GM21825 (cell line): Measurements from ENCODE around the gene CCL1.

Experiments
- ATAC-seq: cut with Tn5 transposase; IDR thresholded peaks from one replicate; pipeline ENCODE4 v1.9.1; 2021; ENCODE audit warnings: mild to moderate bottlenecking, moderate library complexity; ENCODE audit not compliant: unreplicated experiment

CCL1 gene, protein sequence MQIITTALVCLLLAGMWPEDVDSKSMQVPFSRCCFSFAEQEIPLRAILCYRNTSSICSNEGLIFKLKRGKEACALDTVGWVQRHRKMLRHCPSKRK

DNA sequence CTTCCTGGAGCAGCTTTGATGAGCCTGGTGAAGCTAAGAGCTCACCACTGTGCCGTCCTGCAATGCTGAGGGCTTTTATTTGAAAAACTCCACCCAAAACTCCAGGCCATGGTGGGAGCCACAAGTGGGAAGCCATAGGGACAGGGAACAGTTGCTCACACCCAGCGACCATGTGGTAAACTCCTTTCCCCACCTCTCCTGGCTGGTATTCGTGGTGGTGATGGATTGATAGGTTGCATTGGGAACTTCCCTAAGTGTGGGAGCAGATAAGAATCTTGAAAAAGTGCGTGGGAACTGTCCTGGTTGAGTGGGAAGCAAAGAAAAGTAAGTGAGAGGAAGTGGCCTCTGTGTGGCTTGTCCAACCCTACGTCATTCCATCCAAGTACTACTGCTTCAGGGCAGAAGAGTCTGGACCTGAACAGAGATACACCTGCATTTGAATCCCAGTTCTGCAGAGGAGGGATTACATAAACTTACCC lies at the start of gene CCL1:
CCL1 (minus strand) TSS at position 51 of the 479 bp plus-strand sequence. CDS start 72 bp downstream, outside the sequence.
- no peak for ATAC-seq

DNA sequence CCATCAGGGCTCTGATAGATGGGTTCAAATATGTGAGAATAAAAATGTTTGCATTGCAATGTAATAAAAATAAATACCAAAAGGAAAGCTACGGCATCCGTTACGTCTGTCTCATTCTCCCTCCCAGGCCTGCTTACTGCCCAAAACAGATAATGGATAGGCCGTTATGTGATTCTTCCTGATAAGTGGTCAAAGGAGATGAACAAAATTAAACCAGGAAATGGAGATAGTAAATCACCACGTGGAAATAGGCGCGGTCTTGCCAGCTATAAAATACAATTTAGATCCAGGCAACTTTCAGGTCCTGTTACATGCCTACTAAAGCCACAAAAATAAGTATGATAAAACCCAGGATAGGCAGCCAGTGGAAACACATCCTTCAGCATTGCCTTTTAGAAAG lies 49.5 kb upstream of the CCL1 start:
- no peak for ATAC-seq

DNA sequence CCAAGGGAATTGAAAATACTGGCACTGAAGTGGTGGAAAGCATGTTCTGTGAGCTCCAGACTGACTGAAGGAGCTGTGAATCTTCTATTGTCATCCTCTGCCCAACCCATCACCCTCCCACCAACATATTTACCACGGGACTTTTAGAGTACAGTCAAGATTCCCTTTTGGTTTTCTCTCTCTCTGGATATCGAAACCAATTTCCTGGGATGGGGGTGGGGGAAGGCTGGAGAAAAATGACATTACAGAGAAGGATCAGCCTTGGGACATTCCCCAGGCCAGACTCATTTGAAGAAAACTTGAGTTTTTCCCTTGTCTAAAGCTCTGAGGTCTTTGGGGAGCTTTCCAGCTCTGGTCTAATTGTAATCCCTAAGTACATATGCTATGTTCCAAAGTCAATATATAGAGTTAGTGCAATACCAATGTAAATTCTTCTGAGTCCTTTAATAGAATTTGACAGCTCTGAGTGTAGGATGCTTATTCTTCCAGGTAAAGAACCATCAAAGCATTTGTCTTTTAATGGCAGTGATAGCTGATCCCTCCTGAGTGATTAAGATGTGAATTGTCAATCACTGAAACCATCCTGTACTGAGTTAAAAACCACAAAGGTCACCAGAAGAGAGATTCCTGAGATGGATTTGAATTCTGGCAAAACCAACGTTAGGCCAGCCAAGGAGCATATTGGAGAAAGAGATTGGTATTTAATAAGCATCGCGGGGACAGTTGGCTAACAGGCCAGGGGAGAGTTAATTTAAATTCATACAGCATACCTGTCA lies 48.8 kb upstream of the CCL1 start:
- no peak for ATAC-seq

DNA sequence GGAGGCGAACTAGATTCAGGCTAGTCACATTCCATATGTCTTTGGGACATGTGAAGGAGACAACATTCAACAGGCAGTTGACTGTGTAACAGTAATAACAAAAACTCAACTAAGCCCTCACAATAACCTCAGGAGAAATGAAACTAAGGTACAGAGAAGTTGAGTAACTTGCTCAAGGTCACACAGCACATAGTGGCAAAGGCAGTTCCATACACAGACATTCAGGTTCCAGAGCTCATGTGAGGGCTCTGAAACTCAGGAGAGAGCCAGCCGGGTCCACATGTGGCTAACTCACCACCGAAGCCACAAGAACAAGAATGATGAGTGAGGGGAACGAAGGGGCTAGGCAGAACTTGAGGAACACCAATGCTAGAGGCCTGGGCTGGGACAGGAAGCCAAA lies 46.3 kb upstream of the CCL1 start:
- ATAC-seq: no peak

DNA sequence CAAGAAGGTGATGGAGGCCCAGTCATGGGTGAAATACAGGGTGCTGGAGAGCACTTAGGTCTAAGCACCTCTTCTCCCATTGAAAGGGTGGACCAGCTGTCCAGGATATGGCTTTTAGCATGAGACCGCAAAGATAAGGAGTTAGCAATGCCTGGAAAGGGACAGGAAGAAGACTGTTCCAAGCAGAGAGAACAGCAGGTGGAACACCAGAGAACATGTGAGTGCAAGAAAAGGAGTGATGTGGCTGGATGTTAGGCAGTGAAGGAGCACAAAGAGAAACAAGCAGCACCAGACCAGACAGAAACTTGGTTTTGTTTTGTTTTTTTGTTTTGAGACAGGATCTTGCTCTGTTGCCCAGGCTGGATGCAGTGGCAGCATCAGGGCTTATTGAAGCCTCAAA lies 45.4 kb upstream of the CCL1 start:
- ATAC-seq: no peak

DNA sequence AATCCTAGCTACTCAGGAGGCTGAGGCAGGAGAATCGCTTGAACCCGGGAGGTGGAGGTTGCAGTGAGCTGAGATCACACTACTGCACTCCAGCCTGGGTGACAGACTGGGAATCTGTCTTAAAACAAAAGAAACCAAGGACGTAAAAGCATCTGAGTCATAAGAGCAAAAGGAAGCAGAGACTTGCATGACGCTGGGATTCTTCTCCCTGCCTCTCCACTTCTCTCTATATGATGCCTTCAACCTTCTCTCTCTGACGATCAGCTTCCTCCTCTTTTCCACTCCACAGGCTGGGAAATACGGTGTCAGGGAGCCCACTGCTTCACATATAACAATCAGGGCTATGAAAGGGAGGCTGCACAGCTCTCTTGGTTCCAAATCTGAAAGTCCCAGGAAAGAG lies 43.2 kb upstream of the CCL1 start:
- ATAC-seq: no peak

DNA sequence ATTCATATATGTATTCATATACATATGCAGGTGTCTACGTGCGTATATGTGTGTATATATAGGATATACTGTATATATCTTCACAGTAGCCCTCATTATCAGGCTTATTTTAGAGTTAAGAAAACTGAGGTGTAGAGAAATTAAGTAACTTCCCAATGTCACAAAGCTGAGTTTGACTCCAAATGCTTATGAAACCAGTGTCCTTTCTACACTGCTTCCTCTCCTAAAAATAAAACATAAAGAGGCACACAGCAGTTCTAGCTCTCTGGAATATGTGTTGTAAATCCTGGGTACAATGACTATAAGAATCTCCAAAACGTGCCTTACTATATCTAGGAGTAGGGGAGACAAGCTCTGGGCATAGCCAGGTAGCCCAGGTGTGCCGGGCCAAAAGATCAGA lies 40.0 kb upstream of the CCL1 start:
- ATAC-seq: no peak

DNA sequence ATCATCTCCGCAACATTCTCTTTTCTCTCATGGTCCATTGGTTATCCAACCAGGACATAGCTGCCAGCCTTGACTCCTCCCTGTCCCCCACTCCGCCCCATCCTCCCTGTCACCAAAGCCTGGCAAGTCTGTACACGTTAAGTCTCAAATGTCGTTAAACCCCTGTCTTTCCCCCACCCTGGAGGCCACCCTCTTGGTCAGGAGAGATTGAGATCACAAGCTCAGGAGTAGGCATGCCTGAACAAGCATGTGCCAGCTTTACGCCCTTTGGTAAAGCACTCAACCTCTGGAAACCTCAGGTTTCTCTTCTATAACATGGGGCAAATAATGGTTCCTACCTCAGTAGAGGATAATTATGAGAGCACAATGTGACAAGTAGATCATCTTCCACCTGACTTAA lies 38.1 kb upstream of the CCL1 start:
- ATAC-seq: no peak

DNA sequence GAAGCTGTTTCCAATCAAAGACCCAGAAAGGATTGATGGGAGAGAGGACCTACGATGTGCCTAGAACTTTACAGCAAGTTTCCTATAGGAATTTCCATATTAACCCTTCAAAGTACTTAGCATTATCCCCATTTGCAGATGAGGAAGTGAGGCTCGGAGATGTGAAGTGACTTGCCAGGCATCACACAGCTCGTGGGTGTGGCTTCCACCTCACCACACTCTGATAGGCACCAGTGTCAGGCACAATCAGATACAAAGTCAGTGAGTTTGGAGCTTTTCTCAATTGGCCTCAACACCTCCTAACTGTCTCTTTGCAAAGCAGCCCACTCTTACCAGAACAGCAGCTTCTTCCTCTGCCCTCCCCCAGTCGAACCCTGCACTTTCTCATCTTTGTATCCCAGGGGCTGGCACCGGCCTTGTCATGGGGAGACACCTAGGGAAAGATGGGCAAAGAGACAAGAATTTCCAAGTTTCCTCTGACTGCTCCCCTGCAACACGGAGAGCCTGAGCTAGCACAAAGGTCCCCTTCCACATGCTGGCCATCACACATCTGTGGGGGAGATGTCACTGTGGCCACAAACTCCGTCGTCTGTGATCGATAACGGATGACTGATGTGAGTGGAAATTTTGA lies 37.4 kb upstream of the CCL1 start:
- ATAC-seq: no peak

DNA sequence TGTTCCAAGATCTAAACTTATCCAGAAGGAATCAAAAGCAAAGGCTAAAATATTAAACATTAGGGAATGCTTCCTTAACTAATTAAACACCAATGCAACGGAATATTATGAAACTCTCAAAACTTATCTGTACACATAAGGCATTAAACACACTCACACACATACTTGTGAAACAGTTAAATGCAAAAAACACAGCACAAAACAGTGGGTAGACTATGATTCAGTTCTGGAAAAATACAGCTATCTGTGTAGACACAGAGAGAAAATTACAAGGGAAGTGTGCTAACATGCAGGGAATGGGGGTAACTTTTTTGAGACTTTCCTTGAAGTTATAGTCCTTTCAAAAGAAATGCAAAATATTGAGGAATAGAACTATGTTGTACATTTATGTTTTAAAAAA lies 36.7 kb upstream of the CCL1 start:
- ATAC-seq: no peak

DNA sequence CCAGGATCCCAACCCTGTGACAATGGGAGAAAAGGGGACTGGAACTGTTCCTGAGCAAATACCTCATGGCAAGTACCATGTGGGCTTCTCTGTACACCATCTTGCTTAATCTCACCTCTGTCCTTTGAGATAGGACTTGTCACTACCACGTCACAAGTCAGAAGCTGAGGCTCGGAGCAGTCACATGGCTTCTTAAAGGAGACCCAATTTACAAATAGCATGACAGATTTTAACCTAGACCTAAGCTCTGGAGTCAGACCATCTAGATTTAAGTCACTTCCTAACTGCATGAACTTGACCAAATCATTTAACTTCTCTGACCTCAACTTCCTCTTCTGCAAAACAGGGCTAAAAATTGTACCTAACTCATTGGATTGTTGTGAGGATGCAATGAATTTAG lies 36.0 kb upstream of the CCL1 start:
- ATAC-seq: no peak

DNA sequence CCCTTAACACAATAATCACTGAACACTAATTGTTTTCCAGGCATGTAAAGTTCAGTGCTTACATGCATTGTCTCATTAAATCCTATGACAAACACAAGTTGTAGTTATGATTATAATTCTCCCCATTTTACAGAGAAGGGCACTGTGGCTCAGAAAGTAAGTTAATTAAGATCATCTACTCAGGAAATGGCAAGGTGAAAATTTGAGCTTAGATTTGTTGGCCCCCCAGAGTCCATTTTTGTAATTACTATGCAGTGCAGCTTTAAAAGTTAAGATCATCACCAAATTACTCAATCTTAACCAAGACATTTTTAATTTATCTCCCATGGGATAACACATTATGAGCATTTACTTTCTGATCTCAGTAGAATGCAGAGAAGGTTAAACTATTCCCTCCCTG lies 34.2 kb upstream of the CCL1 start:
- no peak for ATAC-seq

DNA sequence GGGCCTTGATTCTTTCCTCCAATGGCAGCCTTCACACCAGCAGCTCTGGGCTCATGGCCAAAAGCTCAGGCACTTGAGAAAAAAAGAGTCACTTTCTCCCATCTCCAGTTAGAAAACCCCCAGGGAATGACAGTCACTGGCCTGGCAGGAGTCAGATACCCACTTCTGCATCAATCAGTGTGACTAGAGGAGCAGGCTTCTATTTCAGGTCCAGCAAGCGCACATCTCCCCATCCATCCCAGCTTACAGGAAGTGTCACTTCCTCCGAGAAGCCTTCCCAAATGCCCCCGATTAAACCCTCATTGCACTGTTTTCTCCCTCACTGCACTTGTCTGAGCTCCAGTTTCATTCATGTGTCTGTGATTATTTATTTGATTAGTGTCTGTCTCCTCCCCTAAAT lies 30.4 kb upstream of the CCL1 start:
- ATAC-seq: no peak

DNA sequence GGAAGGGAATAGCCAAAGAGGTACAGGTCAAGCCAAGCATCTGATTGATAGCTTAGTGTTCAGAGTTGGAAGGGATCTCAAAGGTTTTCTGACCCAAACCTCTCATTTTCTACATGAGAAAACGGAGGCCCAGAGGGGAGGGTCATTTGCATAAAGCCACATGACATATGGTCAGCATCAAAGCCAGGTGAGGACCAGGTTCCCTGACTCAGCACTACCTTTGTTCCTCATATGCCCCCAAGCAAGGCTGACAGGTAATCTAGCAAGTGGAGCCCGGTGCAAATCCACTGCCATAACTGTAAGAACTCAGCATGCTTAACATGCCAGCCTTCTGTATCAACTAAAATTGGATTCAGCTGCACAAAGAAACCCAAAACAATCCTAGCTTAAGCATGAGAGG lies 28.2 kb upstream of the CCL1 start:
- no peak for ATAC-seq

DNA sequence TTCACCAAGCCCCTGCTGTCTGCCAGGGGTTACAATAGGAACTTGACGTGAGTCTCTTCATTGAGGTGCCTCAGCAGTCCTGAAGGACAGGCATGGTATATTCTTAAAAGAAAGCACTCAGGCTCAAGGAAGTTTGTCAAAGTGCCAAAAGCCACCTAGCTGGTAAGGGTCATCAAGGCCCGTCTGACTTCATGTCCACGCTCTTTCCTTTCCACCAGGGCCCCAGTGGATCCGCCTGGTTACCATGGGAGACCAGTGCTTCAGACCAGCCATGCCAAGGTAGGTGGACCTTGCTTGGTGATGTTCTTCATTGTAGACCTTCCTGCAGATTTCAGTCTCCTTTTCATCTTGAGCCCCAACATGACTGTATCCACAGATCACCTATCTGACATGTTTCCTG lies 27.6 kb upstream of the CCL1 start:
- ATAC-seq: no peak

DNA sequence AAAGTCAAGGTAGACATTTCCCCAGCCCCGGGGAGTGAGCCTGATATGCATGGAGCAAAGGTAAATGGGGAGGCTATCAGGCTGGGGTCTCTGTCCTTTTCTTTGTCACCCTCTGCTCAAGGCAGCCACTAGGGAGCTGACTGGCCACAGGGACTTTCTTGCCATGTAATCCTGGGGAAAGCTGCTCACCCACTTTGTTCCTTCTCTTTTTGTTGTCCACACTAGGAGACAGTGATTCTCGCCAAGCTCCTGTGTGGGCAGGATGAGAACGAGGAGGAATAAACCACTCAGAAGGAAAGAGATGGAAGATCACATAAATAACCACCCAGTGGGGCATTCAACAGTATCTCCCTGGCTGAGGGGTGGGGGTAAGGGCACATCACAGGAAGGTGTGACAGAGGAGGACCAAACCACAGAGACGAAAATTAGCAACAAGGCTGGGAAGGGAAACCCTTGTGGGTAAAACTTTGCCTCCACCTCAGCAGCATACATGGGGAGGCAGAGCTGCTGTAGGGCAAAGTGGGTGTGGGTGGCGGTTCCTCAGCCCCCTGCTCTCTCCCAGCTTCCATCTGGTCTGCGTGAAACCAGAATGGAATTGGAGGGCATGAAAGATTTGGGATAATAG lies 26.2 kb upstream of the CCL1 start:
- ATAC-seq: no peak

DNA sequence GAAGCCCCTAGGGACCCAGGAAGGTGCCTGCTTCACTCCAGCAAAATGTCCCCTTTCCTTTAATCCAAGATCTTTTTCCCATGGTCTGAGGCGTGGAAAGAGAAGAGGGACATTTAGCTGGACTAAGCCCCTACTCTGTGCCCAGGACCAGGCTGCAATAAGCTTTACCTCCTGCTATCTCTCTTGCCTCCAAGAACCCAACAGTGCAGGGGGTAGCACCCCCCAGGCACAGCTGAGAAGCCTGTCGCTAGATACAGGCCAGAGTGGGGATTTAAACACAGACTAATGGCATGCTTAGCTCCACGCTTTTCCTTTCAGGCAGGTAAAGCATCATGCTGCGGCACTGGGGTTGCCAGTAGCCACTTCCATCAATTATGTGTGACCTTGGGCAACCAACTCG lies 24.5 kb upstream of the CCL1 start:
- no peak for ATAC-seq

DNA sequence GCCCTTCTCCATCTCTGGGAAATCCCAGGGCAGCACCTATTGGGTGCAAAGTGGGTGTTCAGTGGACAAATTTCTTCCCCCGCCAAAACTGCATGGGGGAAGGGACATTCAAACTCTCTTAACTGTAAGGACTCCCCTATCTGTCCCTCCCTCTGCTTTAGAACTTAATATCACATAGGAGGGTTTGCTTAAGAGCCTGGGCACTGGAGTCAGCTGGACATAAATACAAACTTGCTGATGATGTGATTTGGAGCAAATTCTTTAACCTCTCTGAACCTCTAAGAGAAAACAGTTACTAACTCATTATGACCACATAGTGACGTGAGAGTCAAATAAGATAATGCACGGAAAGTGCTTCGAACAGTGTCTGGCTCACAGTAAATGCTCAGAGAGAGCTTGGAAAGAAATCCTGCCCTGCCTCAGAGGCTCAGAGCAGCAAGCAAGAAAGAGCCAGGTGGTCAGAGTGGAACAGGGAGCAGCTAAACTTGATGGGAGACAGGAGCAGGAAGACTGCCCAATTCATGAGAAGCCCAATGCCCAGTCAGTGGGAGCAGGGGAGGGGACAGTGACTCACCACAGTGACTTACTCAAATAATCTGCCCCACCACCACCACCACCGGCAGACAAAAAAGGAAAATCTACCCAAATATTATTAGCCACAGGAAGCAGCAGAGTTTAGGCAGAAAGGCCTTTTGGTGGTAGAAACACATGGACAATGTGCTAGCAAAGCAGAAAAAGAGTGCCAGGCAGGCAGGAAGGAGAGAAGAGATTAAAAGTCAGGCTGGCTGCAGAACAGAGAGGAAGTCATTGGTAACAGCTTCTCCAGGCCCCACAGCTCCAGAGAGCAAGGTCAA lies 23.9 kb upstream of the CCL1 start:
- no peak for ATAC-seq

DNA sequence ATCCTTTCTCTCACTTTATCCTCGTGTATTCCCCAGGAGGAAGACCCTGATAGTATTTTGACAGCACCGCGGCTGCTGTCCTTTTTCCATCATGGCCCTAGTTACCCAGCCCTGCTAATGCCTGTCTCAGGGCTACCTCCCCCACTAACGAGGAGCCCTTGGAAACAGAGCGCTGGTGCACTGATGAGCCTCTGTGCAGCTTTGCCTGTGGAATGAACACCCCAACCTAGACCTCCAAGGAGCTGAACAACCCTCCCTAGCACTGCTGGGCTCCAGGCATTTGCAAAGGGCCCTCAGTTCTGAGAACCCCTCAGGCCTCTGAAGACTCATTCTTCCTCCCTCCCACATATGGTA lies 23.3 kb upstream of the CCL1 start:
- ATAC-seq: no peak

DNA sequence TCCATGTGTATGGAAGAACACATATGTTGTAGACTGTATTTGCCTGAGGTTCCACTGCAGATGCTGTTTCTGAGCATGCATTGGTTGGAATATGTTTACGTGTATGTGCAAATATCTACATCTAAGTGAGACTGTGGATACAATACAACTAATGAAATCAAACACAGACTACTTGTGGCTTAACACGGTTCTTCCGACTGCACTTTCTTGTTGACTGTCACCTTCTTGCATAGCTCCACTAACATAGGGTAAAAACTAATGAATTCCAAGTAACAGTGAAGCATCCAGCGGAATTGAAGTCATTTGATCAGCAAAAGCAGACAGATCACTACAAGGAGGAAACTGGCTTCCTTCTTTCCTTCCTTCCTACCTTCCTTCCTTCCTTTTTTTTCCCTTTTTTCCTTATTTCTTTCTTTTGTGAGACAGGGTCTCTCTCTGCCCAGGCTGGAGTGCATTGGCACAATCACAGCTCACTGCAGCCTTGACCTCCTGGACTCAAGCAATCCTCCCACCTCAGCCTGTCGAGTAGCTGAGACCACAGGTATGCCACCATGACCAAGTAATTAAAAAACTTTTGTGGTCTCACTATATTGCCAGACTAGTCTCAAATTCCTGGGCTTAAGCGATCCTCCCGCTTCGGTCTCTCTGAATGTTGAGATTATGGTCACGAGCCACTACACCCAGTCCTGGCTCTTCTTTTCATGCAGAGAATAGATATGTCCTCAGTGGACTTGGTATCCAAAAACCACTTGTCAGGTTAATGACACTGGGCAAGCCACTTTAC lies 22.0 kb upstream of the CCL1 start:
- ATAC-seq: no peak
